ENCODE data around the gene RLN1. TPM values are rescaled to one million over a fixed set of nuclear protein-coding genes. Genes with fewer than 3 reads are reported as not detected.

Gene RLN1
- total and polyA plus RNA-seq, 5 donors = 0.16 to 0.32 TPM; not detected in 3

Other genes with a start within 250 kb of the RLN1 start
- not detected for gene INSL6, start 154.2 kb downstream of the RLN1 start, total RNA-seq
- gene INSL6, start 154.2 kb downstream of the RLN1 start, polyA plus RNA-seq = not detected
- gene INSL4, start 108.5 kb downstream of the RLN1 start, total RNA-seq = not detected
- not detected for gene INSL4, start 108.5 kb downstream of the RLN1 start, polyA plus RNA-seq
- 1 to 10 TPM in 1 of 4 donors, under 1 TPM in 1, not detected in 2; 0.77 to 1.1 TPM for gene RLN2, start 35.2 kb downstream of the RLN1 start, total RNA-seq
- 0.59 TPM for gene RLN2, start 35.2 kb downstream of the RLN1 start, polyA plus RNA-seq
- 10 to 100 TPM; 31.5 to 40.3 (median 34.1) TPM for gene PLGRKT, start 98.0 kb upstream of the RLN1 start, total RNA-seq
- gene PLGRKT, start 98.0 kb upstream of the RLN1 start, polyA plus RNA-seq = 44.5 TPM
- 10 to 100 TPM in 3 of 4 donors, 1 to 10 TPM in 1; 8.8 to 12.0 (median 10.9) TPM for gene CD274, start 110.7 kb upstream of the RLN1 start, total RNA-seq
- 4.9 TPM for gene CD274, start 110.7 kb upstream of the RLN1 start, polyA plus RNA-seq
- 1 to 10 TPM; 2.3 to 3.3 (median 2.5) TPM for gene PDCD1LG2, start 170.7 kb upstream of the RLN1 start, total RNA-seq
- gene PDCD1LG2, start 170.7 kb upstream of the RLN1 start, polyA plus RNA-seq = 1.8 TPM

All from right cardiac atrium (tissue), 5 donors.